Hepatocyte (in vitro differentiated cells): Measurements from ENCODE around the gene GRID1.

ENCODE experiments used
- CTCF ChIP-seq: fragments of 200-600 bp; sonication (generic); IDR thresholded peaks from 2 replicates; pipeline ENCODE4 v1.5.1; 2016; ENCODE audit warnings: antibody characterized with exemption, mild to moderate bottlenecking; ENCODE audit not compliant: poor library complexity
- EZH2 ChIP-seq: fragments of 200-600 bp; sonication (generic); IDR thresholded peaks from 2 replicates; pipeline ENCODE4 v1.6.1; 2016; ENCODE audit warnings: antibody characterized with exemption, mild to moderate bottlenecking, borderline replicate concordance

GRCh38 chr10:85831422-85831821, 535.2 kb downstream of the GRID1 start:
- TF ChIP-seq CTCF (no peak), EZH2 (no peak)
